HG03175 (cell line): ENCODE results near the gene GRAMD2B.

Source experiments
- ATAC-seq: cut with Tn5 transposase; IDR thresholded peaks from one replicate; pipeline ENCODE4 v1.9.1; 2021; ENCODE audit warnings: mild to moderate bottlenecking, moderate library complexity; ENCODE audit not compliant: unreplicated experiment

The GRAMD2B gene

DNA sequence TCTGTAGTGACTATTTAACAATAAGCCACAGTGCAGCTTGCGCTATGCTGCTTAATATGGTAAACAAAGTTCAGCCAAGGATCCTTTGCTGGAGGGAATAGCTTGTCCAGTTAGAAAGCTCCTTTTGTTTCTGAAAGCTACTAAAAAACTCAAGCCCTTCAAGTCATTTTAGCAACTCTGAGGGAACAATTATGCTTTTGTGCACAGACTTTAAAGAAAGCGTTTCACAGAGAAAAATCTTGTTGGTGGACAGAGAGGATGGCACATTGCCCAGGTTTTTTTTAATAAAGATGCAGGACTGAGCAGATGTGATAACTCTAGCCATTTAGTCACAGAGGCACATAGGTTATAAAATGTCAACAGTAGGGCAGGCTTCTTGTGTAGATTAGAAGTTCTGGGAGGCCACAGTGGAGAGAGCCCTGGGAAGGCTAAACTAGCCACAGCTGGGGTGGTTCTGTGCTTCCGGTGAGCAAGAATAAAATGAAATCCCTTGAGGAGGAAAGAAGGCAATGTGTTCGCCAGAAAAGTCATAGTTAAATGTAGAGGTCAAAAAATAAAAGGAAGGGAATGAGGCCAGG lies 108.4 kb downstream of the GRAMD2B start:
- no peak for ATAC-seq

- ATAC-seq = no peak
These were observed 111.3 kb downstream of the GRAMD2B start for GRCh38 chr5:126534553-126534952.

DNA sequence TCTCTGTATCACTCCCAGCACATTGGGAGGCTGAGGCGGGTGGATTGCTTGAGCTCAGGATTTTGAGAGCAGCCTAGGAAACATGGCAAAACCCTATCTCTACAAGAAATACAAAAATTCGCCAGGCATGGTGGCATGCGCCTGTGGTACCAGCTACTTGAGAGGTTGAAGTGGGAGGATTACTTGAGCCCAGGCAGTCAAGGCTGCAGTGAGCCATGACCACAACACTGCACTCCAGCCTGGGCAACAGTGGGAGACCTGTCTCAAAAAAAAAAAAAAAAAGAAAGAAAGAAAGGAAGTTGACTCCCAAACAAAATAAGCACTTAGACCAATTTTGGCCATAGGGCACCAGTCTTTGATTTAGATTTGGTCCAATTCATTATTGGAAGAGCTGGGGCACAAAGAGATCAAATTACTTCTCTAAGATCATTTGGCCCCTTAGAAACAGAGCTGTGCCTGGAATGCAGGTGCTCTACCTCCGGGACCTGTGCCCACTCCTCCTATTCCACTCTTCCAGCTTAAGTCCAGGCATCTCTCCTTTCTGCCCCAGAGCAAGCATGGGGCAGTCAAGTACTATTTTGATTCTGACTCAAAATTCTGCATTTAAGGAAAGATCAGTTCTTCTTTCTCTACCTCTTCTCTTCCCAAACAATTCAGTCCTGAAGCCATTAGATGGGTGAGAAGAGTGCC lies 112.8 kb downstream of the GRAMD2B start:
- ATAC-seq = no peak

- no peak for ATAC-seq
These were observed 113.7 kb downstream of the GRAMD2B start for GRCh38 chr5:126536874-126537273.

GRCh38 chr5:126538579-126538978 lies 115.4 kb downstream of the GRAMD2B start:
- ATAC-seq = no peak

DNA sequence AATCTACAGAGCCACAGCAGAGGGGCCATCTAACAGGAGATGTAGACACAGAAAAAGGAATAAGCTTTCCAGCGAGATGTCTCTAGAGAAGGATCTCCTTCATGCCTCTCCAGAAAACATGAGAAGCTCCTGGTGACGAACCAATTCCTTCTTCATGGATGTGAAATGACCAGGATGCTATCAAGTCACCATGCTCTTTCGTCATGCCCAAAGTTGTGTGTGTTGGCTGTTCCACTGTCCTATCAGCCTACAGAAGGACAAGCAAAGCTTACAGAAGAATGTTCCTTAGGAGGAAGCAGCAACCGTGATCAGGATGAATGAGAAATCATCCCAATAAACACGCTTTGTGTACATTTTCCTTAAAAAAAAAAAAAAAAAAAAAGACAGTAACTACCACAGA lies 117.4 kb downstream of the GRAMD2B start:
- ATAC-seq = no peak

GRCh38 chr5:126542441-126542840 lies 119.2 kb downstream of the GRAMD2B start:
- no peak for ATAC-seq

GRCh38 chr5:126543009-126543408 lies 119.8 kb downstream of the GRAMD2B start:
- ATAC-seq = no peak

DNA sequence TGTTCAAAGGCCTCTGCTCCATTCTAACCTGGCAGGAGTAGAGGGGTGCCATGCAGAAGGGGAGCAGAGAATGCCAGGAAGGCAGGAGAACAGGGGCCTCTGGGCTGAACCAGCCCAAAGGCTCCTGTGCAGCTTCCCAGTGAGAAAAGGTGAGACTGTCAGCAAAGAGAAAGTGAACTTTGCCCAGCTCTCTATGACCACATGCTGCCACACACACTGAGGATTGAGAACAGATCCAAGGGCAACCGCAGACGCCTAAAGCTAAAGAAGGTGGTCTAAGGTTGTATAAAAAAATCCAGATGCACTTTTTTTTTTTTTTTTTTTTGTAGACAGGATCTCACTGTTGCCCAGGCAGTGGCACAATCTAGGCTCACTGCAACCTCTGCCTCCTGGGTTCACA lies 120.5 kb downstream of the GRAMD2B start:
- no peak for ATAC-seq
